ENCODE data around the gene DEGS2.

The DEGS2 gene

DNA sequence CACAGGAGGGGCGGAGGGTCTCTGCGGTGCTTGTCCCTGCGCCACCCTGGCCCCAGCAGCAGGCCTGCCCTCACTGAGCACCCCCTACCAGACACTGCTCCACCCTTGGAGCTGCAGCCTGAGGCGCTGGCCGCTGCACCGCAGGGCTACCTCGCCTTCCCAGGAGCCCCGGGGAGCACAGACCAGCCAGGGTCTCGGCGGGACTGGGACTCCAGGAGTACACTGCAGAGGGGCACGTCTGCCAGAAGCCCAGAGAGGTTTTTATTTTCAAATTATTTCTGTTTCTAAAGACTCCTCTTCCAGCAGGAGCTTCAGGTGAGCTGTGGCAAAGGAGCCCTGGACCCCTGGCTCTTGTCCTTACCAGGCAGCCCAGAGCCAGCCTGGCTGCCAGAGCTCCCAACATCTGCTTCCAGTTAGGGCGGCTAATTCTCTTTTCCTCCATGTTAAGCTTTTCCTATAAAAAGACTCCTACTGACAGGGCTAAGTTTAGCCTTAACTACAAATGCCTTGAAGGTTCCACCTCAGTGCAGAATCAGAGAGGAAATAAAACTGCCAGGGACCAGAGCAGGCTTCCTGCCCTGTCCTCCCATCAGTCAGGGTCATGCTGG lies 26.4 kb downstream of the DEGS2 start:
- no peak for DNase-seq (ENCODE audit: low read depth in 2 of 2)

GRCh38 chr14:100132161-100132902 lies 27.1 kb downstream of the DEGS2 start:
- no peak for DNase-seq (ENCODE audit: low read depth in 2 of 2)

GRCh38 chr14:100131181-100131580 lies 28.3 kb downstream of the DEGS2 start:
- no peak for DNase-seq (ENCODE audit: low read depth in 2 of 2)

DNA sequence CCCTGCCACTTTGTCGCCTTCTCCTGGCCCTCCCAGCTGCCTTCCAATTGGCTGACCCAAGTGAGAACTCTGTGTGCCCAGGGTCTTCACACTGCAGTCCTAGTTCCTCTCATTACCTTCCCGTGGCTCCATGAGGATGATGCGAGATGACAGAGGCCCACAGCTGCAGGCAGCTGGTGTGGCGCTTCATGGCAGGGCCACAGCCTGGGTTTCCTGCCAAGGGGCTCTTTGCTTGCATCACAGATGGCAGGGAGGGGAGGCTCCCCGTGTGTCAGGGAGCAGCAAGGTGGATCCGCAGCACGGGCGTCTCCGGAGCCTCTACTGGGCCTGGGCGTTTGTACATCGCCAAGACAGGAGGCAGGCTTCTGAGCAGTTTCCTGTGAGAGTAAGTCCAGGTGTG lies 28.9 kb downstream of the DEGS2 start:
- DNase-seq (ENCODE audit: low read depth in 2 of 2): no peak

- no peak for DNase-seq (ENCODE audit: low read depth in 2 of 2)
Observed at GRCh38 chr14:100129161-100129589, 30.3 kb downstream of the DEGS2 start.

- no peak for DNase-seq (ENCODE audit: low read depth in 2 of 2)
Observed at GRCh38 chr14:100128688-100129087, 30.8 kb downstream of the DEGS2 start.

- no peak for DNase-seq (ENCODE audit: low read depth in 2 of 2)
Observed at GRCh38 chr14:100127853-100128455, 31.5 kb downstream of the DEGS2 start.

DNA sequence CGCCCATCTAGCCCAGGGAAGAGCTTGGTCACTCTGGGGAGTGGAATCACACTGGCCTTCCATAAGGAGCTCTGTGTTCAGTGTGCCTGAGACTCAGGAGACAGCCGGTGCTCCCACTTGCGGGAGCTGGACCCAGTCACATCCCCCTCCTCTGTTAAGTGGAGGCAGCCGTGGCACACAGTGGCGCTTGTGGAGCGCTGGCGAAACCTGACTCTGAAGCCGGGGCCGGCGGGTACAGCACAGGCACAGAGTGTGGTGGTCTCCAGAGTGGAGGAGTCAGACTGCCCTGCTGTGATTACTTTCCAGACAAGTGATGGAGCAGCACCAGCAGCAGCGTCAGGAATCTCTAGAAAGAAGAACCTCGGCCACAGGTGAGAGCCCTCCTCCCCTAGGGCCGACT lies 33.0 kb downstream of the DEGS2 start:
- DNase-seq (ENCODE audit: low read depth in 2 of 2): no peak

DNA sequence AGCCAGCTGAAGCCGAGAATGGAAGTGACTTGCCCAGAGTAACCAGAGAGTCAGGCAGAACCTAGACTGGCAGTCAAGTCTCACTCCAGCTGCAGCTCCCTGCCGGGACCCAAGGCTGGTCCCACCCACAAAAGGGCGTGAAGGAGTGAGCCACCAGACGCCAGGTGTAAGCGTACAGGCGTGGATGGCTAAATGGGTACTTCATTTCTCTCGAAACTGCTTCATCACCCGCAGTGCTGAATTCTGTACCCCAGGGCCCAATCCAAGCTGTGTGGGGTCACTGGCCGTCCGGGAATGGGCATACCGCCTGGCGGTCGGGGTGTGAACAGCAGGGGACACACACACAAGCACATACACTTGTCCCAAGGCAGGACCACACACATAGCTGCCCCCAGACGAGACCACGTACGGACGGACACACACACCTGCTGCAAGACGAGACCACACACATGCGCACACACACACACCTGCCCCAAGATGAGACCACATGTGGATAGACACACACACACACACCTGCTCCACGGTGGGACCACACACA lies 34.8 kb downstream of the DEGS2 start:
- no peak for DNase-seq (ENCODE audit: low read depth in 2 of 2)

- no peak for DNase-seq (ENCODE audit: low read depth in 2 of 2)
Observed at GRCh38 chr14:100123618-100124017, 35.8 kb downstream of the DEGS2 start.

DNA sequence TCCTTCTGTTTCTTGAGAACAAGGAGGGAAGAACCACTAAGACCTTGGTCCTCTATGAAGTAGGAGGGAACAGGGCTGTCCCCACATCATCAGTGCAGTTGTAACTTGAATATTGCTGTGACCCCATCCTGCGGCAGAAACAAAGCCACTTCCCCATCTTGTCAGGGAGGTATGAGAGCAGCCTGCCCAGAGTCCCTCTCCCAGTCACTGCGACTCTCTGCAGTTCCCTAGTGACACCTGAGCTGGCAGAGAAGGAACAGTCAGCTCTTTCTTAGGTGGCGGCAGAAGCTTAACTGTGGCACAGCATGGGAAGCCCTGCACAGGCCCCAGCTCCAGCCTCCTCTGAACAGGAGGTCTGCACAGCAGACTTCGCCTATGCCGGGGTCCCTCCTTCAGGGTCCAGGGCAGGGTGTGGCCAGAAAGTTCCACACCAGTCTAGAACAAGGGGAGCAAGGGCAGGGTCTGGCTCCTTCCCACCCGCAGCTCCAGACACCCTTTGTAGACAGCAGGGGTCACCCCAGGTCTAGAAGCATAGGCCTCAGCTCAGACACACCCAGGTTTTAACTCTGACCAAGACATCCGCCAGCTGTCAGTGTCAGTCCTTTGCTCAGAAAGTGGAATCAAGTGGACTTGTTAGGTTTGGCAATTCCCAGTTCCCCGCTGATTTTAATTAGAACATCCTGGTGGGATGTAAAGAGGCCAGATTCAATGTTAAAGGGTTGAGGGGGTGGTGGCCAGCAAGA lies 36.8 kb downstream of the DEGS2 start:
- no peak for DNase-seq (ENCODE audit: low read depth in 2 of 2)

DNA sequence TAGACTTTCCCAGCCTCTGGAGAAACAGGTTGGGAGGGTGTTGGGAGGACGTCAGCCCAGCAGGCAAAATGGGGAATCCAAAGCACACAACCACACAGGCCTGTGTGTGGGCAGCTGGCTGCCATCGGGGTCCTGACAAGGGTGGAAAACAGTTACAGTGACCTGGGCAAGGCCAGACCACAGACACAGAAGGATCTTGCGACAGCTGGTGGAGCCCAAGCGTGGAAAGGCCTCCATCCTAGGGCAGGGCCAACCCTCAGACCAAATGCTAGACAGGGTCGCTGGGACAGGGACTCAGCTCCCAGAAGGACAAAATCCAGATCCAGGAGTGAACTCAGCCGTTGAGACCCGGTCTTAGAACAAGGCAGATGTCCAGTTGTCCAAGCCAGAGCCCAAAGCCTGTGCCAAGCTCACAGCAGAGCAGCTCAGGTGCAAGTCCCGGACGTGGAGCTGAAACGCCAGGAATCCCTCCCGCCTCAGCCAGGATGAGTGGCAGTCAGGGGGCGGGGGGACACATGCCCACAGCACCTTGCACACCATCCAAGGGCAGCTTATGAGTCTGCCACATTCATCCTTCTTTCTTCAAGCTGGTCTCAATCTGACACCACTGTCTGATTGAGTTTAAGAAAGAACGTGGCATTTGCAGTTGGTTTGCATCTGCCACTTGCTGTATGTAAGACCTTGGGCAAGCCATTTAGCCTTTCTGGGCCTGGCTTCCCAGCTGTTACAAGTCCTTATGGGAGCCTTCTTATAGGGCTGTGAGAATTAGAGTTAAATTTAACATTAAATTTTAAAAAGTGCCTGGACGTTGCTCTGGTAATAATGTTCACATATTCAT lies 37.6 kb downstream of the DEGS2 start:
- no peak for DNase-seq (ENCODE audit: low read depth in 2 of 2)

DNA sequence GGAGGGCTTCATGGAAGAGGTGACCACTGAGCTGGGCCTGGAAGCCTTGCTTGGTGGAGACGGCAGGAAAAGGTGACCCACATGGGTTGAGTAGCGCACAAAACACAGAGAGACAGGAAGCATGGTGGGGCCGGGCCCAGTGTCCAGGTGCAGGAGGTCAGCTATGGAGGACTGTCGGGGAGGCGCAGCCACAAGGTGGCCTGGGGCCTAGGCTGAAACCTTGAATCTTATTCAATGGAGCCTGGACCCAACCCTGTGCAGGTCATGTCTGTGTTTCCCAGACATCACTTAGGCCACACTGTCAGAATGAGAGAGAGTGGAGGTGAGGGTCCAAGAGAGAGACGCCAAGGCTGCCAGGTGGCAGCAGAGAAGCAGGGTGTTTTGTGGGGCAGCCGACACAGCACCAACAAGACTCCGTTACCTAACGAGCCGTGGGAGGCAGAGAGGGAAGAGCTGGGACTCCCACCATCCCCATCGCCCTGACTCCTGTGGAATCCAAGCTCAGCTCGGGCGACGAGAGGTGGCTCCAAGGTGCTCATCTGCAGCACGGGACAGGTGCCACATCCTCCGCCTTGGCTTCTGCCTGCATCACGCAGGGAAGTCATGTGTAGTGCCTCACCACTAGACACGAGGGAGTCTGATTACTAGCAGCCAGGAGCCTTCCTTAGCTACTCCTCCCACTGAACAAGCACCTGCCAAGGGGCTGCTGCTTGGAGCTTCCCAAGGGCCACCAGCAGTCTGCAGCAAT lies 38.7 kb downstream of the DEGS2 start:
- DNase-seq (ENCODE audit: low read depth in 2 of 2): no peak

GRCh38 chr14:100119251-100119650 lies 40.2 kb downstream of the DEGS2 start:
- DNase-seq (ENCODE audit: low read depth in 2 of 2): no peak

GRCh38 chr14:100118396-100119011 lies 40.9 kb downstream of the DEGS2 start:
- no peak for DNase-seq (ENCODE audit: low read depth in 2 of 2)

- DNase-seq (ENCODE audit: low read depth in 2 of 2): no peak
Observed at GRCh38 chr14:100117633-100118395, 41.6 kb downstream of the DEGS2 start.

DNA sequence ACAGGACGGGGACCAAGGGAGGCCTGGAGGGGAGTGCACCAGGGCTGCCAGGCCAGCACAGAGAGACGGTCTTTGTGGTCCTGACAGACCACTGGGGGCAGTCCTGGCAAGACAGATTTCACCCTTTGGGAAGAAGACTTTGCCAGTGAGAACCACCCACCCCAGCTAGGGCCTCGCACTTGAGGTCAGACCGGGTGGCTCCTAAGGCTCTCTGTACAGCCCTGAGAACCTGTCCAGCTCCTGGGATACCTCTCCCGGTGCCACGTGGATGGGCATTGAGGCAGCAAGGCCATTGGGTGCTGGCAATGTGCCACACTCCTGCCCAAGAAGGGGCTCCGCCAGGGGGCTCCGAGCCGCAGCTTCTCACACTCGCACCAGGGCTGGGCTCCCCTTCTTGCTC lies 42.4 kb downstream of the DEGS2 start:
- DNase-seq (ENCODE audit: low read depth in 2 of 2): no peak

GRCh38 chr14:100116134-100116533 lies 43.3 kb downstream of the DEGS2 start:
- no peak for DNase-seq (ENCODE audit: low read depth in 2 of 2)

GRCh38 chr14:100115726-100116125 lies 43.7 kb downstream of the DEGS2 start:
- DNase-seq (ENCODE audit: low read depth in 2 of 2): no peak

Data from stimulated activated CD8-positive, alpha-beta memory T cell treated with anti-CD3 and anti-CD28 coated beads, Interleukin-2, amount 100 ng/mL, for 1 hour (primary cell).